Esophagus muscularis mucosa (tissue), 4 donors: Measurements from ENCODE around the gene VWA3A. TPM values are rescaled to one million over a fixed set of nuclear protein-coding genes. Genes with fewer than 3 reads are reported as not detected.
A peak's percentile ranks its signal among the peaks of the same experiment; 100 is the strongest.

Source experiments
- DNase-seq: peaks from one replicate; pipeline ENCODE4 v3.0.0-alpha.2; 2017; ENCODE audit errors: extremely low spot score
- H3K27ac ChIP-seq, 4 donors: fragments of 200-600 bp; sonication (generic); replicated peaks in 1 of 4; 1 replicate in 3 of 4; 2 replicates in 1 of 4; pipeline ENCODE4 v1.5.1; 2016 to 2019; ENCODE audit warnings: mild to moderate bottlenecking in 1 of 4
- H3K27me3 ChIP-seq, 4 donors: fragments of 200-600 bp; sonication (generic); one replicate each; pipeline versions ENCODE4 v1.5.1 to v1.6.0; 2016 to 2019
- H3K36me3 ChIP-seq, 4 donors: fragments of 200-600 bp; sonication (generic); one replicate each; pipeline ENCODE4 v1.5.1; 2016 to 2019
- H3K4me1 ChIP-seq, 4 donors: fragments of 200-600 bp; sonication (generic); one replicate each; pipeline ENCODE4 v1.5.1; 2016 to 2019
- H3K4me3 ChIP-seq, 4 donors: fragments of 200-600 bp; sonication (generic); 1 replicate in 2 of 4; 2 replicates in 2 of 4; pipeline ENCODE4 v1.5.1; 2016 to 2019; ENCODE audit warnings: mild to moderate bottlenecking in 4 of 4, moderate library complexity in 1 of 4
- H3K9me3 ChIP-seq, 4 donors: fragments of 200-600 bp; sonication (generic); 1 replicate in 3 of 4; 2 replicates in 1 of 4; pipeline ENCODE4 v1.5.1; 2016 to 2019
- EP300 ChIP-seq: sonication (generic); formaldehyde crosslinking; IDR thresholded peaks from one replicate; pipeline ENCODE4 v1.6.1; 2017; ENCODE audit warnings: antibody characterized with exemption
- POLR2A ChIP-seq: fragments of 450-650 bp; IDR thresholded peaks from one replicate; pipeline ENCODE4 v1.6.1; 2017; ENCODE audit warnings: antibody characterized with exemption, moderate library complexity, mild to moderate bottlenecking, low read depth
- POLR2AphosphoS5 ChIP-seq, 2 donors: sonication (generic); formaldehyde crosslinking; IDR thresholded peaks; one replicate each; pipeline ENCODE4 v1.6.1; 2017; ENCODE audit warnings: antibody characterized with exemption in 2 of 2
- WGBS: methylation state at CpG from one replicate; pipeline ENCODE4 v1.1.5; 2018; 5-methylcytosine and 5-hydroxymethylcytosine counted together
- intact Hi-C: fragments of 100-400 bp; cut with DNase I; formaldehyde crosslinking; loops from one replicate; pipeline ENCODE4 v1.15.1; 2023
- total RNA-seq, 4 donors: library from RNA; depleted of rRNA; stranded (reverse); fragments of >200 nt; gene quantifications; one replicate each; pipeline versions ENCODE4 v1.1.0 to v1.2.1, GENCODE V29; 2016
- TF ChIP-seq, protein P1 (sequence below), 3 experiments: fragments of 200-600 bp in 2 of 3; fragments of 450-650 bp in 1 of 3; sonication (generic) in 2 of 3; IDR thresholded peaks; one replicate each; pipeline ENCODE4 v1.5.1; 2017 to 2019; ENCODE audit warnings: antibody characterized with exemption in 3 of 3, mild to moderate bottlenecking in 2 of 3, moderate library complexity in 1 of 3

Gene VWA3A
- total RNA-seq, 4 donors from 2014 or later = 0.06 to 0.42 (median 0.17) TPM; not detected in 1

- Histone ChIP-seq H3K27me3 (no peaks in the 10 kb centered on the region), H3K4me1 (peaks cover 0 to 12% (median 3%) of the 10 kb centered on the region in 4 donors), H3K36me3 (peaks cover 0 to 16% (median 12%) of the 10 kb centered on the region in 4 donors), H3K9me3 (no peaks in the 10 kb centered on the region), H3K27ac (no peak overlapping the region), H3K4me3 (no peak overlapping the region)
- no peak for DNase-seq
- 100% methylated on average over 1 of the region's 1 CpG for WGBS
- intact Hi-C loops = no loop called here
- TF ChIP-seq EP300 (no peak), POLR2A (no peak), POLR2AphosphoS5 (IDR thresholded peaks at IDR 0.05) (no peak)
- TF ChIP-seq, protein P1, sequence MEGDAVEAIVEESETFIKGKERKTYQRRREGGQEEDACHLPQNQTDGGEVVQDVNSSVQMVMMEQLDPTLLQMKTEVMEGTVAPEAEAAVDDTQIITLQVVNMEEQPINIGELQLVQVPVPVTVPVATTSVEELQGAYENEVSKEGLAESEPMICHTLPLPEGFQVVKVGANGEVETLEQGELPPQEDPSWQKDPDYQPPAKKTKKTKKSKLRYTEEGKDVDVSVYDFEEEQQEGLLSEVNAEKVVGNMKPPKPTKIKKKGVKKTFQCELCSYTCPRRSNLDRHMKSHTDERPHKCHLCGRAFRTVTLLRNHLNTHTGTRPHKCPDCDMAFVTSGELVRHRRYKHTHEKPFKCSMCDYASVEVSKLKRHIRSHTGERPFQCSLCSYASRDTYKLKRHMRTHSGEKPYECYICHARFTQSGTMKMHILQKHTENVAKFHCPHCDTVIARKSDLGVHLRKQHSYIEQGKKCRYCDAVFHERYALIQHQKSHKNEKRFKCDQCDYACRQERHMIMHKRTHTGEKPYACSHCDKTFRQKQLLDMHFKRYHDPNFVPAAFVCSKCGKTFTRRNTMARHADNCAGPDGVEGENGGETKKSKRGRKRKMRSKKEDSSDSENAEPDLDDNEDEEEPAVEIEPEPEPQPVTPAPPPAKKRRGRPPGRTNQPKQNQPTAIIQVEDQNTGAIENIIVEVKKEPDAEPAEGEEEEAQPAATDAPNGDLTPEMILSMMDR (IDR thresholded peaks at IDR 0.05) = no peak
Measured at GRCh38 chr16:22086440-22086839, 5.9 kb upstream of the VWA3A start.

DNA sequence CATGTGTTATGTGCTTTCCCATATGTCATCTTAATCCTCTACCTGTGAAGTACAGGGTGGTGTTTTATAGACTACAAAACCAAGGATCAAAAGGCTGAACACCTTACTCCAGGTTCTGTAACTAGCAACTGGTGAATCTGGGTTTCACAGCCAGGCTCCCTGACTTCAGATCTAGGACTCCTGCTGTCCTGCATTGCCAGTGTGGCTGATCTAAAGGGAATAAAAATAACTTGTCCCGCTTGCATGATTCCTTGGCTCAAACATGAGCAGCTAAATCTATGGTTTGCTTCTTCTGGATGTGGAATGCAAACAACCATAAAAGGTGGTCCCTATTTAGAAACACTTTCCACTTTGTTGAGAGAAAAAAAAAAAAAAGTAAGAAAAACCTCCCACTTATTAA is 3.7 kb upstream of the VWA3A start:
- TF ChIP-seq POLR2A (no peak), EP300 (no peak), POLR2AphosphoS5 (IDR thresholded peaks at IDR 0.05) (no peak)
- TF ChIP-seq, protein P1 (IDR thresholded peaks at IDR 0.05) = no peak

GRCh38 chr16:22089910-22090309 is 2.4 kb upstream of the VWA3A start:
- 95% methylated on average over 4 of the region's 4 CpGs for WGBS
- intact Hi-C loops = no loop called here
- Histone ChIP-seq H3K9me3 (no peaks in the 10 kb centered on the region), H3K27ac (no peak overlapping the region), H3K27me3 (no peaks in the 10 kb centered on the region), H3K36me3 (peaks cover 0 to 15% (median 10%) of the 10 kb centered on the region in 4 donors), H3K4me3 (no peak overlapping the region), H3K4me1 (peaks cover 4 to 11% (median 9%) of the 10 kb centered on the region in 4 donors)
- DNase-seq = peak; percentile 50
- TF ChIP-seq, protein P1 (IDR thresholded peaks at IDR 0.05) = no peak
- no peak for TF ChIP-seq EP300
- no peak for TF ChIP-seq POLR2AphosphoS5 (IDR thresholded peaks at IDR 0.05)
- TF ChIP-seq POLR2A = no peak

More for the DNA sequence above, 3.7 kb upstream of the VWA3A start:
- no peaks in the 10 kb centered on the region for H3K9me3 ChIP-seq
- DNase-seq = no peak
- intact Hi-C loops = no loop called here
- H3K4me3 ChIP-seq = no peak overlapping the region
- 75% methylated on average over 1 of the region's 1 CpG for WGBS
- H3K27ac ChIP-seq = no peak overlapping the region
- H3K27me3 ChIP-seq = no peaks in the 10 kb centered on the region
- H3K4me1 ChIP-seq = peaks cover 4 to 13% (median 9%) of the 10 kb centered on the region in 4 donors
- peaks cover 0 to 16% (median 12%) of the 10 kb centered on the region in 4 donors for H3K36me3 ChIP-seq

- Histone ChIP-seq H3K9me3 (no peaks in the 10 kb centered on the region), H3K27ac (no peak overlapping the region), H3K4me3 (no peak overlapping the region), H3K4me1 (peaks cover 4 to 11% (median 9%) of the 10 kb centered on the region in 4 donors), H3K36me3 (peaks cover 0 to 1% (median under 1%) of the 10 kb centered on the region in 4 donors), H3K27me3 (no peaks in the 10 kb centered on the region)
- WGBS = 96% methylated on average over 3 of the region's 3 CpGs
- intact Hi-C loops = no loop called here
- DNase-seq = no peak
- no peak for TF ChIP-seq POLR2A
- TF ChIP-seq, protein P1 (IDR thresholded peaks at IDR 0.05) = no peak
- TF ChIP-seq POLR2AphosphoS5 (IDR thresholded peaks at IDR 0.05) = no peak
- TF ChIP-seq EP300 = no peak
Measured at GRCh38 chr16:22091721-22092120, 620 bp upstream of the VWA3A start.

DNA sequence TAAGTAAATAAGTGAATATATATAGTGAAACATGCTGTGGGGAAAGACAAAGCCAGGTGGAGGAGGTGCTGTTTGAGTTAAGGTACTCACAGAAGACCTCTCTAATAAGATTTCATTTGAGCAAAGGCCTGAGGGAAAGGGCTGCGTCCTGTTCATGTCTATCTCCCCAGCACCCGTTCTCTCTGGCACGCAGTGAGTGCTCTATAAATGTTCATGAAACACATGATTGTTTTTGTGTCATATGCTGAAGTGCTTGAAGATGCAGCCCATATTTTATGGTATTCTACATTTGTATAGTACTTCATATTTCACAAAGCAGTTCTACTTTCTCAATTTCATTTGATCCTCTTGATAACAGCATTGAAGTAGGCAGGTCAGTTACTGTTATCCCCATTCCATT is 990 bp downstream of the VWA3A start:
- H3K27ac ChIP-seq = no peak overlapping the region
- DNase-seq = peak; percentile 62
- peaks cover 4 to 11% (median 9%) of the 10 kb centered on the region in 4 donors for H3K4me1 ChIP-seq
- peaks cover 0 to 6% (median 0%) of the 10 kb centered on the region in 4 donors for H3K27me3 ChIP-seq
- 69% methylated on average over 3 of the region's 3 CpGs for WGBS
- H3K4me3 ChIP-seq = no peak overlapping the region
- intact Hi-C loops = no loop called here
- H3K9me3 ChIP-seq = no peaks in the 10 kb centered on the region
- H3K36me3 ChIP-seq = no peaks in the 10 kb centered on the region
- no peak for TF ChIP-seq POLR2A
